RPMI8226 (cell line): ENCODE results near the gene FAM47E.

ENCODE experiments used
- DNase-seq: peaks from one replicate; pipeline ENCODE4 v3.0.0-alpha.2; 2015

FAM47E gene, protein sequence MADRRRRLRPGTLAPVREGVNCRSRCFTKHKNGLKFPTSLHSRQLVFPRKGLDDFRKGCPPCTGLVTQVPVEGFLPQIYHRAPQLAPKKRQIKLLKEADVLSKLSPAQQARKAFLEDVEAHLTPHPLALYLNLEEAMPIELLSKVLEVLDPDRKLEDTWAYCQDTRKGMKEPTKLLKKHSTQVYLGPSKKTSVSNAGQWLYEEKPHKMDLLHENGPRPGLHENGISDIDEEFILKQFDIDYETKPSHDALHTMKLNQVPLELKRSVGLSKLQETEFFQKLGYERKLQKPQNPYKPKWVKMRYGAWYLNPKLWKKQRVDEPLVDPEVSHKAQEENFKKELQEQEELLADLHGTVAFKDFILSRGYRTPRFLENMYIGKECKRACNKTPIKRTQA

DNA sequence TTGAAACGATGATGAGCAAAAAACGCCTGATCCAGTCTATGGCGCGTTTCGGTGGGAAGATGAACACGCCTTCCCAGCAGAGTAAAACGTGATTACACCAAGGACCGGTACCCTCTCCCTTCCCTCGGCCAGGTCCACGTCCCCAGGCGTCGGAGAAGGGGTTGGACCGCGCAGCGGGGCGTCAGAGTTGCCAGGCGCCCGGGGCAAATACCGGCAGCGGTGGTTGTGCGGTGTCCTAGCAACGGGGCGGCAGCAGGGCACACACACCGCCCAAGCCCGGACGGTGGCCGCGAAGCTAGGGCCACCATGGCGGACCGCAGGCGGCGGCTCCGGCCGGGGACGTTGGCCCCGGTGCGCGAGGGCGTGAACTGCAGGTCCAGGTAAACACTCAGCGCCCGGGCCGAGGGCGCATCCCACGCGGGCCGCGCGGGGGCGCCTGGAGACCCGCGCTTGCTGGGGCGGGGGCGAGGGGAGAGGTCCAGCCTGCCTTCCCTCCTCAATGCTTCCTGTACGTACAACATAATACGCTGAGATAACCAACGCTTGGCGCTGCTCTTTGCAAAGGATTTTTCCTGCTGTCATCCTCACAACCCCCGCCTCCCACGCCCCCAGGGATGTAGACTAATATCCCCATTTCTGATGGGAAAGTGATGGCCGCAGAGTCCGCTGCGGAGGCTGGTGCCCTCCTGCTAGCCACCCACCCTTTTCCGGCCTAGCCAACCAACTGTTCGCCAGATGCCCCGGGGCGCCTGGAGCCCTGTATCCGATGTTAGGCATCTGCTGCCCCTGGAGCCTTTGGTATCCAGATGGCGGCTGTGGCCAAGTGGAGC lies at the start of gene FAM47E:
FAM47E (plus strand) TSS at position 281 of the 830 bp plus-strand sequence; CDS start at position 307, 26 bp downstream.
- DNase-seq = peak; percentile 67

DNA sequence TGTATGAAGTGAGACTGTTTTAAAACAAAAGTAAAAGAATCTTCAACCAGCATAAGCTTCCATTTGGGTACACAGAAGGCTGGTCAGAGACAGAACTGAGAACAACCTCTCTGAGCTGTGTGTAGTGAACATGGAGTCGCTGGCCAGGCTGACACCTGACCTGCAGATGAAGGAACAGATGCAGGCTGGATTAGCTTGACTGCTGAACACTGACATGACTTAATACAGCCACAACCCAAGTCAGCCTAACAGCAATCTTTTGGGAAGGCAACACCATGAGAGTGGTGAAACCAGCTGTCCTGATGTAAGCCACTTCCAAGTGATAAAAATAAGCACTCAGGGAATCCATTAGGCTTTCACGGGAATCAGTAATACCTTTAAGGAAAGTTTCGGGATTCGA lies 48.0 kb upstream of the FAM47E start:
- no peak for DNase-seq

DNA sequence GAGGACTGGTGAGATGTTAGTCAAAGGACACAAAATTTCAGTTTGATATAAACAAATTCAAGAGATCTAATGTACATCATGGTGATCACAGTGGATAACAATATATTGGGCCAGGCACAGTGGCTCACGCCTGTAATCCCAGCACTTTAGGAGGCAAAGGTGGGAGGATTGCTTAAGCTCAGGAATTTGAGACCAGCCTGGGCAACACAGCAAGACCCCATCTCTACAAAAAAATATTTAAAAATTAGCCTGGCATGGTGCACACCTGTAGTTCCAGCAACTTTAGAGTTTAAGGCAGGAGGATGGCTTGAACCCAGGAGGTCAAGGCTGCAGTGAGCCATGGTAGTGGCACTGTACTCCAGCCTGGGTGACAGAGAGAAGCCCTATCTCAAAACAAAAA lies 46.6 kb upstream of the FAM47E start:
- DNase-seq = no peak

DNA sequence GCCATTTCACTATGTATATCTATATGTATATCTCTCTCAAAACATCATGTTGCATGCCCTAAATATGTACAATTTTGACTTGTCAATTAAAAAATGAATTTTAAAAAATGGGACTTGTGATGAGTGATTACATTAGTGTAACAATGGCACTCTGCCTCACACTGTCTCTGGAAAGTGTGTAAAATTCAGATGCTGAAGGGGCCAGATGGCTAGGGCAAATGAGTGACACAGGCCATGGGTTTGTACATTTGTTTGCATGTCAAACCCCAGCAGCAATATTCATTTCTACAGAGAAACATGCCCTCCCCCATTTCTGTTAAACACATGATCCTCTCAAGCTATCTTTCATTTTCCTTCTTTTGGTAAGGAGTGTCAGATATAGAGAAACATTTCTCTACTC lies 46.0 kb upstream of the FAM47E start:
- no peak for DNase-seq

DNA sequence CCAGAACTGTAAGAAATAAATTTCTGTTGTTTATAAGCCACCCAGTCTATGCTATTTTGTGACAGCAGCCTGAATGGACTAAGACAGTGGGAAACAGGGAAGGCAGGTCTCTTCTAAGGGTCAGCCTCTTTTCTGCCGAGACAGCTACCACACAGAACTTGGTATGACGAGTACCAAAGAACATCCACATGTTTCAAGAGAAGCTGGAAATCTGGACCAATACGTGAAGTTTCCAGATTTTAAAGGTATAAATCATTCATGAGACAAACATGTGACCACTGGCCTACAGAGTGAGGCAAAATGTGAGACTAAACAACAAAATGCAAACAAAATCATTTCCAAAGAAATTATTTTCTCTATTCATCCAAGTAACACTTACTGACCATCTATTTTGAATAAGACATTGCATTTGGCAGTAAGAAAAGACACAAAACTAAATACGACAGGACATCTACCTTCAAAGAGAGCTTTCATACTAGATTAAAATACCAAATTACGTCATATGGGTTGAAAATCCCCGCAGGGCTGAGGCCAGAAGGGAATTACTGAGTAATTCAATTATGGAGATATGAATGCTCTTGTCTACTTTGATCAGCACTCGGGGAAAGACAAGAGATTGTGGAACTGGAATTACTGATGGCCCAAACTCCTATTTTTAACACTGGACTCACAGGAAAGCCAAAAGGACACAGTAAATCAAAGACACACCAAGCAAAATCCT lies 45.1 kb upstream of the FAM47E start:
- no peak for DNase-seq

DNA sequence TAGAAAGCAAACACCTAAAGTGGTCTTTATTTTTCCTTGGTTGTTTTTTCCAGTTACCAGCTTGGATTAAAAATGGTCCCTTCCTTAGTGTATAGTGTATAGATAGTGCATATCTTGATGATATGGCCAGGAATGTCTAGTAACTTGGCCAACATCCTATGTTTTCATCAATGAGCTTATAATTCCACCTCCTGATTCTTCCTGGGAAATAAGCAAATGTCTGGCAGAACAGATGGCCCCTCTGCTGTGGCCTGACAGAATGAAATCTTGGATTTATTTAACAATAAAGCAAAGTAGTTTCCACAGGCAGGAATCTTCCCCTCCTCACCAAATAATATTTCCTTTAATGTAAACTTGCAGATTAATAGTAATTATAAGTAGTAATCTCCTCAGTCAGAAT lies 44.0 kb upstream of the FAM47E start:
- DNase-seq = no peak

DNA sequence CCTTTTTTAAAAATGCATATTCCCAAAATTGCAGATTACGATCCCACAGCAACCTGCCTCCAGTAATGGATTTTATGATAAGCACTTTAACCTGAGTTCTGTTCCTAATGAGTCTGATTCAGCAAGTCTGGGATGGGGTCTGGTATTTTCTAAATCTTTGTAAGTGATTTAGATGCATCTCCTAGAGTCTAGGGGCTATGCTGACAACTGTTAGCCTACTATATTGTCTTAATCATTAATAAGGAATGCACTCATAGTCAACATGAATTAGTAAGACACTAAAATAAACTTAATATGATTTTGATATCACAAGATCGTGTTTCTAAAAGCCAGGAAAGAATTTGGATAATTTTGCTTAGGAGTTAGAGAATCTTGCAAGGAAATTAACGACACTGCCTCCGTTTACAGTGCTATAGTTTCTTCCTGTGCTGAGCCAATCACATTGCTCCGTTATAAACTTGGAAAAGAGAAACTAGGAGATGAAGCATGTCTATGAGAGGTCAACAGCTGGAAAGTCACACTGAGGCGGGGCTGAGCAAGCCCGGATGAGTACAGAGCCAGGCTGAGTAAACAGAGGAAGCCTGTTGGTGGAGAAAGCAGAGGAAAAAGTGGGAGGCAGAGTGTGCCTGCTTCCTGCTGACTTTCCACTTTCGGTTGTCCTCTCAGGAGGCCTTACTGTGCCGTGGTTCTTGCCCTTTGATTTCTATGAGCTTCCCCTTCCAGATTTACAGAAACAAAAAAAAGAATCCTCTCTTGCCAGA lies 43.3 kb upstream of the FAM47E start:
- DNase-seq = peak; percentile 69

DNA sequence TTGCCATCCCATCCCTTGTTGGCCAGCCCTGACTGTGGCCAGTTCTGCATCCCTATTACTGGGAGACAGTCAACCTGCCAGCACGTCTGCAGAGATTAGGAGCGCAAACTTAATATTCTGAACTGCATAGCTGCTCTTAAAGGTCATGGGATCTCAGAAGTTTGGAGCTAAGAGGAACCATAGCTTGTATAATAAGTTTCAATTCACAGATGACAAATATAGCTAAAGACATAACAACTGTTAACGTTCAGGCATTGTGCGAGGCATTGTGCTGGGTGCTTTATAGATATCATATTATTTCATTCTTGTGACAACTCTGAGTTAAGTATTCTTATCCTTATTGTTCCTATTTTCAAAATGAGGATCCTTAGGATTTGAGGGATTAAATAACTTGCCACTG lies 41.6 kb upstream of the FAM47E start:
- DNase-seq = no peak

DNA sequence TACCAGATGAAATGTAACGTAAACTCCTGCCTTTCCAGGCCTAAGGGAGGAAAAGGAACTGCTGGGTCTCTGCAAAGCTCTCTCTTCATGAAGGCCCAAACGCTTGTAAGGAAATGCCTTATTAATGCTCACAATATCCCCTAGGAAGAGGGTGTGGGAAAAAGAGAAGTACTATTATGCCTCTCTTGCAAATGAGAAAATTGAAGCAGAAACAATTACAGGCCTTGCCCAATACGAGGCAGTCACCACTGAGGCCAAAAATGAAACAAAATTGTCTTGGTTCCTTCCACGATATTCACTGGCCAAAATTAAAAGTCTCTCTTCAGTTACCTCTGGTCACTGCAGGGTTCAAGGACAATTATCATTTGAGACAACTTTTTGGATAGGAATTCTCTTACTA lies 41.1 kb upstream of the FAM47E start:
- DNase-seq = peak; percentile 28

DNA sequence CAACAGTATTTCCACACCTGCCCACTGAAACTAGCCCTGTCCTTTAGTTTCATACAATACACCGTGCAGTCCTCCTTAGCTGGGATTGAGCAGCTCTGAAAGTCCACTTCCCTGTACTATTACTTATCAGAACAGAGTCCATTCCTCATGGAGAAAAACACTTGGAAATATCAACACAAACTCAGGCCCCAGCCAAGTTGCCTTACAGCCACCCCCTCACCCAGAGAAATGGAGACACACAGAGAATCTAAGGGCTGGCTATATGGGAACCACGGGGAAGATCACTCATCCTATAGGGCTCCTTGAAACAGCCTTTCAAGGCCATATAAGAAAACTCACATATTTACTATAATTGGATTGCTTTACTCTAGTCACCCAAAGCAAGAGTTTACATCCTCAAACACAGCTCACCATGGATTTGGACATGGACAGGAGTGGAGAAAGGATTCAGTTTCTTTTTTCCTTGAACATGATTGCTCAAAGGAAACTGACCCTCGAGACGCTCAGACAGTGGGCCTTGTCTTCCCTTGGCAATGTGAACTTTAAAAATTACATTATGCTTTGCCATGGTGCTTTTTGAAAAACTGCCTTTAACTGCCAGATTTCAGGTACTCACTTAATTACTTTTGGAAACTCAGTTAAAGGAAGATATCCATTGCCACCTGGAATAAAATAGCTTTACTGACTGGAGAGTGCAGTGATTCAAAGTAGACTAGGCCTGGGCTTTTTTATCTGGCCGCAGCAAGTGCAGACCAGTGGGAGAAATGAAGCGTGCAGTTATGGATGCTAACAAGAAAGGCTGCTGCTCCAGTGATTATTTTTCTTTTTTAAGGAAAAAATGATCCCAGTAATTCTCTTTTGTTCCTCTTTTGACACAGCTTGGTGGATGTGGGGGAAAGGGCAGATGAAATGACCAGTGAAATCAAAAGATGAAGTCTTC lies 39.5 kb upstream of the FAM47E start:
- DNase-seq = no peak

DNA sequence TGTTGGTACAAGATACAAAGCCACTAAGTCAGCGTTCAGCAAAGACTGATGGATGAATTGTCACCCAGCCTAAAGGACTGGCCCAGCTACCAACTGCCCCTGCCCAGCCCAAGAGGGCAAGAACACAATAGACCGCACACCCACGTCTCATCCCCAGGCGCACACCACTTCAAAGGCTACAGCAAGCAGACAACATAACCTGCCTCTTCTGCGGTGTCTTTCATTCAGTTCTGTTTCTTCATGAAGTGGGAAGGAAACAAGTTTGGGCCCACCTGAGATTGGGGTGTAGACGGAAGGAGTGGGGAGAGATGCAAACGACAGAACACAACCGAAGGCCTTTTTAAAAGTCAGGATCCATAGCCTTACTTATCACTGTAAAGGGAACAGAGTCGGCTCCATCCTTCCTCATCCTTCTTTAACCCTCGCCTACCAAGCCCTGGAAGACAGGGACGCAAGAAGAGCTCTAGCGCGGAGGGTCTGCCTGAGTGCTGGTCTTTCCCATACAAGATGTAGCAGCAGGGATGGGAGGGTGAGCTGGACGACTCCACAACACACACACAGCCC lies 38.6 kb upstream of the FAM47E start:
- peak; percentile 32 for DNase-seq

DNA sequence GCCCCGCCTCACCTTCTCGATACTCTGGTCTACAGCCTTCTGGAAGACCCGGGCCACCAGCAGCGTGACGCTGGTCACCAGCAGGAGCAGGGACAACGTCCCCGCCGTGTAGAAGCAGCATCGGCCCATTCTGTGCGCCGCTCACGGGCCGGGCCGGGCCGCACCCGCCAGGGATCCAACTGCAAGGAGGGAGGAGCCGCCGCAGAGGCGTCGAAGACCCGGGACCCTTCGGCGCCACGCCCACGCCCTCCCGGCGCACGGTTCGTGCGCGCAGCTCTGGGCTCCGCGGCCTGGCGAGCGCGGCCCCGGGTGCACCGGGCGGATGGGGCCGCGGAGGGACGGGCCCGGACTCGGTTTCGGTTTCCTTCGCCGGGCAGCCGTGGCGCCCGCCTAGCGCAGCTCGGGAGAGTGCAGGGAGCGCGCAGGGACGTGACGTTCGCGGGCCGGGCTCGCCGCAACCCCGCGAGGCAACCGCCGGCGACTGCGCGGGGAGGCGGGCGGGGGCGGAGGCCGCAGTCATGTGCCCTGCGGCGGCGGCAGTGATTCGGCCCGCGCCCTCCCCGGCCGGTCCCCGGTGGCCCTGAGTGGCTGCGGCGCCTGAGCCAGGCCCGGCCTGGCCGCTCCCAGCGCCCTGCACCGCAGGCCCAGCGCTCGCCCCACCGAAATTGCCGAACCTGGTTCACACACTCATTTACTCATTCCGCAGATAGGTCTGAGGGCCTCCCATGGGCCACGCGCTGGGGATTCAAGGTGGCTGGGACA lies 37.9 kb upstream of the FAM47E start, which contains the start of gene SCARB2:
SCARB2 (minus strand) TSS at position 410 of the 762 bp plus-strand sequence; CDS start at position 129, 281 bp downstream.
- peak; percentile 76 for DNase-seq

DNA sequence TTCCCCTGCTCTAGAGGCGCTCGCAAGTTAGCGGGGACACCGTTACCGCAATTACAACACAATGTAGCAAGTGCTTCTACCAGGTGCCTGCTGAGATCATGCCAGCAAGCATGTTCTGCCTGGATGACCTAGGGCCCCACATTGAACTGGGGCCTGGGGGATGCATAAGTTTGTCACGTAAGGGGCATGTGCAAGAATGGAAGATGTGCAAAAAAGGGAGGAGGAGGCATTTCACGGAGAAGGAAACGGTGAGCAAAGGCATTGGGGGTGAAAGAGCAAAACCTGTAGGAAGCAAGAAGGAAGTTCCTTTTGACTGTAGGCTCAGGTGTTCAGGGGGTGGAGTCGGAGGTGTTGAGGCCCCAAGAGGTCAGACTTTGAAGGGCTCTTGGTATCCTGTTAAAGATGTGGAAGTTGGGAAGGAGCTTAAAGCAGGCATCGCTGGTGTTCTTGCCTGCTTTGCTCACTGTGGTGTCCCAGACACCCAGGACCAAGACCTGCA lies 37.3 kb upstream of the FAM47E start:
- peak; percentile 56 for DNase-seq

DNA sequence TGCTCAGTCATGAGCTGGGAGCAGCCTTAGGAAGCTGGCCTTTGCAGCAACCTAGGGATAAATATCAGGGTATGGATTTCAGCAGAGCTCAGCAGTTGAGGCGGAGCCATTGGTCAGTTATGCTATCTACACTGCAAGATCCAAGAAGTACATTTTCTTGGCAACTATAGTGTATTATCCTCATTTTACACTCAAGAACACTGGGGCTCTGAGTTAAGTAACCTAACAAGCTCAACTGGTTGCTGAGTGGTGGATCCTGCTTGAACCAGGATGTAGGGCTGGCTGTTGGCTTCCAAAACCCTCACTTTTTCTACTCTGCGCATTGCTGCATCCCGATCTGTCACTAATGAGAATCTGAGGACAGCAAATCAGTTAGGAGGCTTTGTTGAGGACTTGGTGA lies 36.4 kb upstream of the FAM47E start:
- no peak for DNase-seq

DNA sequence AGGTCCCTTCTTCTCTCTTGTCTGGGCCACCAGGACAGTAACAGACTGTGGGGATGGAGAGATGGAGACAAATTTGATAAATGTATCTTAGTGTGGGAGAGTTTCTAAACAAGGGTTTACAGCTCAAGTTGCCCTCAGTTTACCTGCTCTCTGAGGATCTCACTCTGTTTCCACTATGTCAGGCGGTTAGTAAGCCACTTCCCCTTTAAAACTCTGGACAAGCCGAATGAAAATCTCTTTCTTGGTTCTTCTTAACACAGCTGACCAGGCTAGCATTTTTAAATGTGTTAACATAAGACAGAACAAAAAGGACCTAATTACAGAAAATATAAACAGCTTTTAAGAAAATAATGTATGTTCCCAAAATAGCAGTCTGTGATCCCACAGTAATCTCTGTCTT lies 35.0 kb upstream of the FAM47E start:
- DNase-seq = no peak

DNA sequence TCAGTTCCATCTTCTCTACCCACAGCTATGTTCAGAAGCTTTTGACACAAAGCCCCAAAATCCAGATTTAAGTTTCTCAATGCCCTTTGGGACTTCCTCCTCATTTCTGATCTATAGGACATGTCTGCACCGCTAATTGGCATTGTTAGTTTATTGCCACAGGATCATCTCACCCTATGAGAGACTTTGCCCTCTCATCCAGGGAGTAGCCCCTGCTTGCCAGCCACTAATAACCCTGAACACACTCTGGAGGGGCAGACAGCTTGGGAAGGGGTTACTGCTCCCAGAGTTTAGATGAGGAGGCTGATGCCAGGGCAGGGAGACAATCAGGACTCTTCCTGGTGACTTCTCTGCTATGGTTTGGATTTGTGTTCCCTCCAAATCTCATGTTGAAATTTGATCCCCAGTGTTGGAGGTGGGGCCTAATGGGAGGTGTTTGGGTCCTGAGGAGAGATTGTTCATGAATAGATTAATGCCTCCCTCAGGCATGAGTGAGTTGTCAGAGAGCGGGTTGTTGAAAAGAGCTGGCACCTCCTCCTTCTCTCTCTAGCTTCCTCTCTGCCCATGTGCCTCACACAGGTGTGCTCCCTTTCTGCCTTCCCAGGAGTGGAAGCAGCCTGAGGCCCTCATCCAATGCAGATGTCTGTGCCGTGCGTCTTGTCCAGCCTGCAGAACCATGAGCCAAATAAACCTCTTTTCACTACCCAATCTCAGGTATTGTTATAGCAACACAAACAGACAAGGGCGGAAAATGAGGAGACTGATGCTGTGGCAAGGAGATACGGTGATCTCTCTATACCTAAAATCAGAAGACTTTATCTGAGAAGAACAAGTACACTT lies 34.3 kb upstream of the FAM47E start:
- no peak for DNase-seq

DNA sequence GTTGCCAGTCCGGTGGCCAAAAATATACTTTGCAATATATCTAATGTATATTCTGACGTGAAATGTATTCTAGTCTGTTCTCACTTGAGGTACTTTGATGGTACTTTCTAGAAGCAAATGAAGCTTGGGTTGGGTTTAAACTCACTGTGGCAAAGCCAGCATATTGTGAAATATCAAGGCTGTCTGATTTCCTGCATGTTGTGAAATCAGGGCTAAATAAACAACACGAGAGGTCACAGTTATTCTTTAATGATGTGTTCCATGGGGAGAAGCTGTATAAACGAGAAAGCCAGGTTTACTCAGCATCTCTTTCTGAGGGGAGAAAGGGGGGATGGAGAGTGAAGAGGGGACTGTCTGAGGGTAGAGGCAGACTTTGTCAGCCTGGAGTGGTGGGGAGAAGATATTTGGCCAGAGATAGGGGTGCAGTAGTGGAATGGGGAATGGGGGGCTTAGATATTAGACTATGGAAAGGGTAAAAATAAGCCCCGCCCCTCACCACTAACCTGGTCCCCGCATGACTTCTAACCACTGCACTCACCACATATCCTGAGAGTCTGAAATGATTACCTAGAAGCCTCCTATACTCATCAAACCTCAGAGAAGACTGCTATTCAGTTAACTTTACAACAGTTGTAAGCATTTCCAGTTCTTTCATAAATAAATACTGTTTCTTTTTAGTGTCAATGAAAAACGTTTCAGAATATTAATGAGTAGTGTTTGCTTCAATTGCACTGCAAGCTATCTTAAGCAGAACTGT lies 32.0 kb upstream of the FAM47E start:
- DNase-seq = no peak

DNA sequence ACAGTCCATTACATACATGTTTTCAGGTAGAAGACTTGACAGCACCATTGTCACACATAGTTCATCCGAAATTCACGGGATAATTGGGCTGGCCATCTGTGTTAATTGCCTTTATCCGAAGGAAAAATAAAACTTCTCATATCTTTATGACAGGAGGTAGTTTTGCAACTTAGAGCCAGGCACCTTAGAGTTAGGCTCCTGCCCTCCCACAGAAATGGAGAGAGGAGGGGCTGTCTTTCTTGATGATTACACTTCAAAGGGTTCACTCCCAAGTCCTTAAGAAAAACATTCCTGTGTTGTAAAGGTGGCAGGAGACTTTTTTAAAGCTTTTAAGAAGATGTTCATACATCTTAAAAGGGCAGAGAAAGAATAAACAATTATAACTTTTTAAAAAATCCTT lies 27.4 kb upstream of the FAM47E start:
- no peak for DNase-seq
